Measurements from ENCODE around the gene PNP.
"Not testable (repeated sequence)": the region's sequence is repeated elsewhere in the genome, so short reads cannot be mapped to it uniquely, and the experiment has no call there.

PNP gene

GRCh38 chr14:20469242-20469889 is at the start of gene PNP:
Gene PNP (plus strand): TSS chr14:20469406. CDS start chr14:20469525, 119 bp downstream.
- peak; percentile 91 for DNase-seq

GRCh38 chr14:20419419-20419818 is 49.8 kb upstream of the PNP start:
- no peak for DNase-seq

GRCh38 chr14:20421267-20421666 is 47.9 kb upstream of the PNP start:
- DNase-seq = no peak

GRCh38 chr14:20422886-20423285 is 46.3 kb upstream of the PNP start:
- DNase-seq = no peak

GRCh38 chr14:20424851-20425250 is 44.4 kb upstream of the PNP start:
- no peak for DNase-seq

GRCh38 chr14:20427231-20428009 is 41.8 kb upstream of the PNP start:
- DNase-seq = peak; percentile 48

GRCh38 chr14:20428010-20428365 is 41.2 kb upstream of the PNP start:
- DNase-seq = no peak

- DNase-seq = peak; percentile 17
These were observed 40.4 kb upstream of the PNP start for GRCh38 chr14:20428802-20429201.

- DNase-seq = no peak
These were observed 39.2 kb upstream of the PNP start for GRCh38 chr14:20429801-20430669.

GRCh38 chr14:20434701-20435581 is 34.3 kb upstream of the PNP start:
- DNase-seq = no peak

GRCh38 chr14:20435582-20436362 is 33.4 kb upstream of the PNP start, which contains the start of gene KLHL33:
Gene KLHL33 (minus strand): TSS chr14:20436166. CDS start chr14:20435811, 355 bp downstream.
- no peak for DNase-seq

GRCh38 chr14:20436363-20436755 is 32.8 kb upstream of the PNP start:
- DNase-seq = no peak

- no peak for DNase-seq
These were observed 30.5 kb upstream of the PNP start for GRCh38 chr14:20438664-20439063.

- DNase-seq = no peak
These were observed 28.7 kb upstream of the PNP start for GRCh38 chr14:20440465-20440864.

- DNase-seq = no peak
These were observed 28.3 kb upstream of the PNP start for GRCh38 chr14:20440882-20441281.

- DNase-seq = no peak
These were observed 27.7 kb upstream of the PNP start for GRCh38 chr14:20441461-20441860.

GRCh38 chr14:20443650-20444049 is 25.6 kb upstream of the PNP start:
- not testable (repeated sequence) for DNase-seq

GRCh38 chr14:20446889-20447288 is 22.3 kb upstream of the PNP start:
- no peak for DNase-seq

- not testable (repeated sequence) for DNase-seq
These were observed 16.4 kb upstream of the PNP start for GRCh38 chr14:20452831-20453230.

- DNase-seq = peak; percentile 98
These were observed 14.5 kb upstream of the PNP start, which contains the start of the genes APEX1 and OSGEP for GRCh38 chr14:20454516-20455354. Gene APEX1 (plus strand): TSS chr14:20455226. CDS start chr14:20455646, 420 bp downstream. Gene OSGEP (minus strand): TSS chr14:20454812. CDS start chr14:20454683, 129 bp downstream.
